ENCODE measurements around the gene TMEM89. TPM values are rescaled to one million over a fixed set of nuclear protein-coding genes. Genes with fewer than 3 reads are reported as not detected.

Gene TMEM89
- total RNA-seq, 2 donors from 2014 or later: not detected

- DNase-seq (ENCODE audit: low spot score): no peak
Observed at GRCh38 chr3:48633743-48634142, 12.2 kb upstream of the TMEM89 start.

GRCh38 chr3:48633256-48633655 is 11.7 kb upstream of the TMEM89 start:
- H3K4me1 ChIP-seq: peaks cover 0 to 28% of the 10 kb centered on the region in 2 donors
- no peaks in the 10 kb centered on the region for H3K9me3 ChIP-seq
- DNase-seq (ENCODE audit: low spot score): no peak
- H3K27me3 ChIP-seq: no peaks in the 10 kb centered on the region
- no peak for TF ChIP-seq CTCF (IDR thresholded peaks at IDR 0.05)
- no peak overlapping the region for H3K27ac ChIP-seq
- peaks cover 4% of the 10 kb centered on the region for H3K36me3 ChIP-seq
- H3K4me3 ChIP-seq: no peak overlapping the region

More at GRCh38 chr3:48633743-48634142, 12.2 kb upstream of the TMEM89 start:
- no peak for TF ChIP-seq CTCF (IDR thresholded peaks at IDR 0.05)
- no peak overlapping the region for H3K4me3 ChIP-seq
- no peaks in the 10 kb centered on the region for H3K9me3 ChIP-seq
- peaks cover 0 to 28% of the 10 kb centered on the region in 2 donors for H3K4me1 ChIP-seq
- H3K36me3 ChIP-seq: no peaks in the 10 kb centered on the region
- no peaks in the 10 kb centered on the region for H3K27me3 ChIP-seq
- H3K27ac ChIP-seq: no peak overlapping the region

DNA sequence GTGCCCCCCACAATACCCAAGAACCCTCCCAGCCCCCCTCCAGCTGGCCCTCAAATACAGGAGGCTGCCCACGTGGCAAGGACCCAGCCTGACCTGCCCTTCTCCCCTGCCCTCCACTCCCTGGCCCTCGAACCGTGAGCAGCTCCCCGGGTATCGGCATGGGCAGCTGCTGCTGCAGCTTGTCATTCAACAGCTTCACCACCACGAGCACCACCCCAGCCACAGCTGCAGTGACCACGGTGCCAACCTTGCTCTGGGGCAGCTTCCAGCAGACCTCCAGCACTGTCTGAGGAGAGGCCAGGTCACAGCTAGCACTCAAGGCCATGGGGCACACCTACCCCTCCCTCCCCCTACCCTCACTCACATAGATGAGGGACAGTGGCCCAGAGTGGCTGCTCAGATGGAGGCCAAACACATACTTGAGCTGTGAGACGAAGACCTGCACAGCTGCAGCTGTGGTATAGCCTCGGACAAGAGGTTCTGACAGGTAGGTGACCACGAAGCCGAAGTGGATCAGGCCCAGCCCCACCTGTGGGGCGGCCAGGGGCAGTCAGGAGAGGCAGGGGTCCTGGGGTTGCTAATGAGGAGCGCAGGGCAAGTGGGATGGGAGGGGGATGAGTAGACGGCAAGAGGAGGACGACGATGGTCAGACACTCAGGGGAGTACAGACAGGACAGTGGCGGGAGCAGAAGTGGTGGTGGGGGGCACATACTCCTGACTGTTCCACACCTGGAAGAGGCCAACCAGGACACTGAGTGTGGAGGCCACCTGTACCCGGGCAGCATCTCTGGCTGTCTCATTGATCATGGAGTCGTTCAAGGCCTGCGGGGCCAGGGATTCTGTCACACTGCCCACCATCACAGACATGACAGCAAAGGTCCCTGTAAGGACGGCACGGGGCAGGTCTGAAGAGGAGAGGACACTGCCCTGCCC is 10.2 kb upstream of the TMEM89 start:
- TF ChIP-seq CTCF (IDR thresholded peaks at IDR 0.05): no peak
- no peaks in the 10 kb centered on the region for H3K27me3 ChIP-seq
- no peak overlapping the region for H3K27ac ChIP-seq
- peaks cover 0 to 27% of the 10 kb centered on the region in 2 donors for H3K4me1 ChIP-seq
- DNase-seq (ENCODE audit: low spot score): no peak
- no peak overlapping the region for H3K4me3 ChIP-seq
- H3K9me3 ChIP-seq: no peaks in the 10 kb centered on the region
- peaks cover 9% of the 10 kb centered on the region for H3K36me3 ChIP-seq

DNA sequence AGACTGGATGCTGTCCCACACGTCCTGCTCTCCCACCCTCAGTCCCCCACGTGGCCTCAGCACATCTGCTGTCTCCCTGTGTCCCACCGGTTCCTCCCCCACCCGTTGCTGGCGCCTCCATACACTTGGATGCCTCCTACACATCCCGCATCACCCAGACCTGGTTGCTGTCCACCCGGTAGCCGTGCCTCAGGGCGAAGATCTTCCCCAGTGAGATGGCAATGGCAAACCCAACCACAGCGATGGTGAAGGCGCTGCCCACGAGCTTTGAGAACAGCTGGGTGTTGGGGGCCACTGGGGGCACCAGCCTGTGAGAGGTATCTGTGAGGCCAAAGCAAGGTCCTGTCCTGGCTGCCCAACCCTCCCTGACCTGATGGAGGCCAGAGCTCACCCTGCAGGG is 9.3 kb upstream of the TMEM89 start:
- H3K27me3 ChIP-seq: no peaks in the 10 kb centered on the region
- peaks cover 11% of the 10 kb centered on the region for H3K36me3 ChIP-seq
- no peak overlapping the region for H3K4me3 ChIP-seq
- peaks cover 0 to 18% of the 10 kb centered on the region in 2 donors for H3K4me1 ChIP-seq
- no peak for DNase-seq (ENCODE audit: low spot score)
- no peaks in the 10 kb centered on the region for H3K9me3 ChIP-seq
- H3K27ac ChIP-seq: no peak overlapping the region
- TF ChIP-seq CTCF (IDR thresholded peaks at IDR 0.05): no peak

GRCh38 chr3:48630407-48630806 is 8.8 kb upstream of the TMEM89 start:
- no peak overlapping the region for H3K27ac ChIP-seq
- no peak for DNase-seq (ENCODE audit: low spot score)
- no peak for TF ChIP-seq CTCF (IDR thresholded peaks at IDR 0.05)

More at GRCh38 chr3:48630407-48630806, 8.8 kb upstream of the TMEM89 start:
- H3K4me1 ChIP-seq: peaks cover 0 to 15% of the 10 kb centered on the region in 2 donors
- H3K36me3 ChIP-seq: peaks cover 13% of the 10 kb centered on the region
- no peaks in the 10 kb centered on the region for H3K9me3 ChIP-seq
- H3K27me3 ChIP-seq: no peaks in the 10 kb centered on the region
- no peak overlapping the region for H3K4me3 ChIP-seq

Data from right atrium auricular region (tissue), 2 donors.